MM.1S (cell line): ENCODE measurements around the gene PTPRH.

Source experiments
- EZH2 ChIP-seq: fragments of 300-600 bp; sonication (generic); optimal IDR thresholded peaks from 2 replicates; pipeline ENCODE3; 2017; ENCODE audit warnings: low read depth, mild to moderate bottlenecking, antibody characterized with exemption, low read length, mixed read lengths
- TF ChIP-seq, protein P1 (sequence below): fragments of 300-600 bp; sonication (generic); IDR thresholded peaks from 2 replicates; pipeline ENCODE4 v1.5.1; 2016; ENCODE audit warnings: antibody characterized with exemption, low read length, mixed read lengths

DNA sequence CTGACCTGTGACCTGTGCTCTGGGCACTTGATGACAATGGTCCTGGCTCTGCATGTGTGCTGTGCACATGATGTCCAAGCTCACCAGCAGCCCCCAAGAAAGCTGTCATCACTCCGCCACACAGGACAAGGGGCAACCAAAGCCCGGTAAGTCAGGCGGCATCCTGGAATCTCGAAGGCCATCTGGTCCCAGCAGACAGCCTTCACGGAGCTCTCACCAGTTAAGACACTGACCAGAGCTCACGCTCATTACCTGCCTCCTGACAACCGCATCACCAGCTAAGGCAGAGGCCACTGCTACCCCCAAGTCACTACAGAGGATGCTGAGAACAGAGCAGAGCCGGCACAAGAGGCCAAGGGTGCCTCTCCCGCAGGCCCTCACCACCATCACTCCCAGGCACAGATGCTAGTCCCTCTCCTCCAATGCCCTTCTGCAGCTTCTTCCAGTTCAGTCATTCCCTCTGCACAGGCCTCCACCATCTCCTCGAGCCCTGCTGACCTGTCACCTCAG, 38.9 kb upstream of the PTPRH start:
- TF ChIP-seq, protein P1, sequence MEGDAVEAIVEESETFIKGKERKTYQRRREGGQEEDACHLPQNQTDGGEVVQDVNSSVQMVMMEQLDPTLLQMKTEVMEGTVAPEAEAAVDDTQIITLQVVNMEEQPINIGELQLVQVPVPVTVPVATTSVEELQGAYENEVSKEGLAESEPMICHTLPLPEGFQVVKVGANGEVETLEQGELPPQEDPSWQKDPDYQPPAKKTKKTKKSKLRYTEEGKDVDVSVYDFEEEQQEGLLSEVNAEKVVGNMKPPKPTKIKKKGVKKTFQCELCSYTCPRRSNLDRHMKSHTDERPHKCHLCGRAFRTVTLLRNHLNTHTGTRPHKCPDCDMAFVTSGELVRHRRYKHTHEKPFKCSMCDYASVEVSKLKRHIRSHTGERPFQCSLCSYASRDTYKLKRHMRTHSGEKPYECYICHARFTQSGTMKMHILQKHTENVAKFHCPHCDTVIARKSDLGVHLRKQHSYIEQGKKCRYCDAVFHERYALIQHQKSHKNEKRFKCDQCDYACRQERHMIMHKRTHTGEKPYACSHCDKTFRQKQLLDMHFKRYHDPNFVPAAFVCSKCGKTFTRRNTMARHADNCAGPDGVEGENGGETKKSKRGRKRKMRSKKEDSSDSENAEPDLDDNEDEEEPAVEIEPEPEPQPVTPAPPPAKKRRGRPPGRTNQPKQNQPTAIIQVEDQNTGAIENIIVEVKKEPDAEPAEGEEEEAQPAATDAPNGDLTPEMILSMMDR, result no peak
- no peak for TF ChIP-seq EZH2
